GM12892 (cell line): ENCODE data around the gene RPL34.
A peak's percentile ranks its signal among the peaks of the same experiment; 100 is the strongest.

Source experiments
- POLR2AphosphoS5 ChIP-seq: IDR thresholded peaks from 2 replicates; pipeline ENCODE4 v1.6.1; 2011; ENCODE audit warnings: low read depth, low read length, control low read depth
- TAF1 ChIP-seq: IDR thresholded peaks from 2 replicates; pipeline ENCODE4 v1.6.1; 2011; ENCODE audit warnings: low read depth, mild to moderate bottlenecking, control low read depth, low read length, borderline replicate concordance

GRCh38 chr4:108620101-108620932, at the start of gene RPL34:
- TF ChIP-seq POLR2AphosphoS5, result peak; percentile 99
- TF ChIP-seq TAF1, result peak; percentile 97
